HL-60 (cell line): ENCODE data around the gene ISLR2.

Experiments used
- DNase-seq, 2 experiments: peaks; one replicate each; pipeline ENCODE4 v3.0.0-alpha.2; 2010 to 2020; ENCODE audit warnings: low read depth in 1 of 2, low spot score in 1 of 2
- H3K27ac ChIP-seq: fragments of 250-450 bp; sonication (Bioruptor Pico); replicated peaks from 2 replicates; pipeline ENCODE4 v1.5.1; 2020; ENCODE audit warnings: mild to moderate bottlenecking, moderate library complexity
- H3K27me3 ChIP-seq: fragments of 250-450 bp; sonication (Bioruptor Pico); 2 replicates; pipeline ENCODE4 v1.5.1; 2021; ENCODE audit warnings: mild to moderate bottlenecking, moderate library complexity; ENCODE audit not compliant: insufficient read depth, poor library complexity, severe bottlenecking
- H3K4me3 ChIP-seq: replicated peaks from 2 replicates; pipeline ENCODE4 v1.5.1; 2011; ENCODE audit warnings: mild to moderate bottlenecking, control low read depth, low read length; ENCODE audit not compliant: insufficient read depth
- CTCF ChIP-seq: IDR thresholded peaks from one replicate; pipeline ENCODE4 v1.5.1; 2011; ENCODE audit warnings: low read length, control low read depth, inconsistent platforms; ENCODE audit not compliant: insufficient read depth
- GABPA ChIP-seq: IDR thresholded peaks from 2 replicates; pipeline ENCODE4 v1.6.1; 2012; ENCODE audit warnings: low read depth
- POLR2AphosphoS5 ChIP-seq: IDR thresholded peaks from 2 replicates; pipeline ENCODE4 v1.6.1; 2012; ENCODE audit warnings: low read depth
- REST ChIP-seq: IDR thresholded peaks from 2 replicates; pipeline ENCODE4 v1.6.1; 2012; ENCODE audit warnings: low read depth; ENCODE audit not compliant: insufficient replicate concordance
- SPI1 ChIP-seq: IDR thresholded peaks from 2 replicates; pipeline ENCODE4 v1.6.1; 2012; ENCODE audit warnings: low read depth, mild to moderate bottlenecking, borderline replicate concordance

ISLR2 gene

GRCh38 chr15:74175271-74176191, 45.1 kb downstream of the ISLR2 start:
- DNase-seq: no peak
- no peaks in the 10 kb centered on the region for H3K27me3 ChIP-seq
- no peak overlapping the region for H3K27ac ChIP-seq
- TF ChIP-seq GABPA (no peak), POLR2AphosphoS5 (no peak), CTCF (no peak), SPI1 (no peak), REST (no peak)
- H3K4me3 ChIP-seq: no peak overlapping the region

- DNase-seq: no peak
- no peak overlapping the region for H3K27ac ChIP-seq
- no peak for TF ChIP-seq SPI1
- no peak for TF ChIP-seq CTCF
- TF ChIP-seq GABPA: no peak
- TF ChIP-seq REST: no peak
- no peak overlapping the region for H3K4me3 ChIP-seq
- no peaks in the 10 kb centered on the region for H3K27me3 ChIP-seq
Observed at GRCh38 chr15:74176262-74177214, 46.2 kb downstream of the ISLR2 start.

GRCh38 chr15:74178326-74179100, 48.1 kb downstream of the ISLR2 start:
- DNase-seq: no peak
- TF ChIP-seq GABPA: no peak
- TF ChIP-seq REST: no peak
- TF ChIP-seq CTCF: no peak
- no peak for TF ChIP-seq POLR2AphosphoS5
- TF ChIP-seq SPI1: no peak
- Histone ChIP-seq H3K27ac (no peak overlapping the region), H3K27me3 (no peaks in the 10 kb centered on the region), H3K4me3 (no peak overlapping the region)
